ENCODE data around the gene GPR161. TPM values are rescaled to one million over a fixed set of nuclear protein-coding genes. Genes with fewer than 3 reads are reported as not detected.

GPR161 gene
- total RNA-seq, 1 experiment from 2014 or later: 6.0 TPM

GRCh38 chr1:168179438-168180147, 42.9 kb upstream of the GPR161 start:
- ChIA-PET CTCF (no interaction called here), POLR2A (ENCODE audit: unreplicated experiment) (no interaction called here)
- Histone ChIP-seq H3K4me2 (peak overlapping the region; percentile 95), H3K27ac (peak overlapping the region; percentile 65), H3K27me3 (ENCODE audit: insufficient read depth, low read depth) (no peaks in the 10 kb centered on the region), H3K79me2 (ENCODE audit: low read depth) (peaks cover 51% of the 10 kb centered on the region), H2AFZ (peak overlapping the region; percentile 96), H4K20me1 (ENCODE audit: insufficient read depth) (no peaks in the 10 kb centered on the region), H3K9me2 (ENCODE audit: insufficient read depth) (no peaks in the 10 kb centered on the region), H3K36me3 (ENCODE audit: low read depth) (0 out of 2 replicates have a peak, but pooled peaks cover 8% of the 10 kb centered on the region), H3K4me3 (peak overlapping the region; percentile 87), H3K4me1 (replicated peaks; ENCODE audit: insufficient read depth) (peaks cover 45% of the 10 kb centered on the region), H3K9me3 (ENCODE audit: insufficient read depth, low read depth) (no peaks in the 10 kb centered on the region; the same call in 1 of the 2 replicates), H3F3A (ENCODE audit: insufficient read depth, low read depth) (peaks cover 28% of the 10 kb centered on the region)
- no TSS peak for BruUV-seq (replicated peaks)
- TF ChIP-seq EZH2 (IDR thresholded peaks at IDR 0.05; ENCODE audit: low read depth) (no peak), CTCF (conservative IDR thresholded peaks at IDR 0.05) (no peak)
- intact Hi-C loops (cut with micrococcal nuclease; ENCODE audit: unreplicated experiment): loop anchor here (2.0 kb wide), 1 partner anchor 47 kb away; the partner anchor contains the start of gene SFT2D2
- no peak for DNase-seq

GRCh38 chr1:168178638-168179437, 42.1 kb upstream of the GPR161 start, which contains the start of gene TIPRL:
TSS of gene TIPRL (plus strand) at chr1:168178962. CDS start at chr1:168179078, 116 bp downstream.
- CTCF ChIA-PET: no interaction called here

More at GRCh38 chr1:168178638-168179437, 42.1 kb upstream of the GPR161 start, which contains the start of gene TIPRL:
- intact Hi-C loops (cut with micrococcal nuclease; ENCODE audit: unreplicated experiment): loop anchor here (2.0 kb wide), 1 partner anchor 48 kb away; the partner anchor contains the start of gene SFT2D2
- peak; percentile 95 to 96 for DNase-seq
- no peaks in the 10 kb centered on the region for H4K20me1 ChIP-seq (ENCODE audit: insufficient read depth)
- H3F3A ChIP-seq (ENCODE audit: insufficient read depth, low read depth): peaks cover 28% of the 10 kb centered on the region
- TF ChIP-seq EZH2 (IDR thresholded peaks at IDR 0.05; ENCODE audit: low read depth) (no peak), CTCF (conservative IDR thresholded peaks at IDR 0.05) (peak; percentile 72)
- H3K27ac ChIP-seq: peak within 1 kb of the TSS; percentile 65
- H3K36me3 ChIP-seq (ENCODE audit: low read depth): 0 out of 2 replicates have a peak, but pooled peaks cover 2% of the 10 kb centered on the region
- POLR2A ChIA-PET (ENCODE audit: unreplicated experiment): no interaction called here
- peak within 1 kb of the TSS; percentile 96 for H2AFZ ChIP-seq
- H3K4me3 ChIP-seq: peak within 1 kb of the TSS; percentile 87
- H3K4me1 ChIP-seq (replicated peaks; ENCODE audit: insufficient read depth): peaks cover 45% of the 10 kb centered on the region
- no peaks in the 10 kb centered on the region for H3K27me3 ChIP-seq (ENCODE audit: insufficient read depth, low read depth)
- H3K79me2 ChIP-seq (ENCODE audit: low read depth): peaks cover 45% of the 10 kb centered on the region
- no peaks in the 10 kb centered on the region for H3K9me2 ChIP-seq (ENCODE audit: insufficient read depth)
- H3K4me2 ChIP-seq: peak within 1 kb of the TSS; percentile 95
- H3K9me3 ChIP-seq (ENCODE audit: insufficient read depth, low read depth): no peaks in the 10 kb centered on the region; the same call in 1 of the 2 replicates
- TSS peak; percentile 70 for BruUV-seq (replicated peaks)

All from PC-9 (cell line).